Stomach (tissue), 4 donors: Measurements from ENCODE around the gene ATRNL1.

Experiments
- CTCF ChIP-seq, 7 experiments: fragments of 450-650 bp in 4 of 7; fragments of 200-600 bp in 3 of 7; sonication (generic) in 3 of 7; IDR thresholded peaks; one replicate each; pipeline ENCODE4 v1.5.1; 2016 to 2019; ENCODE audit warnings: antibody characterized with exemption in 7 of 7, control low read depth in 2 of 7, mild to moderate bottlenecking in 1 of 7
- EP300 ChIP-seq: sonication (generic); formaldehyde crosslinking; IDR thresholded peaks from one replicate; pipeline ENCODE4 v1.6.1; 2017; ENCODE audit warnings: antibody characterized with exemption
- POLR2A ChIP-seq, 4 donors: fragments of 450-650 bp; IDR thresholded peaks; one replicate each; pipeline ENCODE4 v1.6.1; 2016; ENCODE audit warnings: antibody characterized with exemption in 4 of 4, control low read depth in 2 of 4, mild to moderate bottlenecking in 1 of 4, moderate library complexity in 1 of 4
- POLR2AphosphoS5 ChIP-seq, 3 donors: sonication (generic); formaldehyde crosslinking; IDR thresholded peaks; one replicate each; pipeline ENCODE4 v1.6.1; 2016; ENCODE audit warnings: antibody characterized with exemption in 3 of 3

GRCh38 chr10:115902596-115902995, 809.4 kb downstream of the ATRNL1 start:
- TF ChIP-seq POLR2A (IDR thresholded peaks at IDR 0.05) (no peak), CTCF (IDR thresholded peaks at IDR 0.05) (no peak), EP300 (no peak), POLR2AphosphoS5 (IDR thresholded peaks at IDR 0.05) (no peak)
